Measurements from ENCODE around the gene OSBPL6. TPM values are rescaled to one million over a fixed set of nuclear protein-coding genes. Genes with fewer than 3 reads are reported as not detected.

OSBPL6 gene
- total and polyA plus RNA-seq, 10 donors = 0.13 to 2.2 (median 1.4) TPM

GRCh38 chr2:178325268-178325667 lies 131.0 kb downstream of the OSBPL6 start:
- Histone ChIP-seq H3K27ac (no peak overlapping the region), H3K36me3 (no peaks in the 10 kb centered on the region), H3K9me3 (no peaks in the 10 kb centered on the region), H3K4me3 (no peak overlapping the region), H3K4me1 (no peaks in the 10 kb centered on the region), H3K27me3 (replicated peaks in 1 of 7) (peaks cover 0 to 18% (median 0%) of the 10 kb centered on the region in 7 donors)
- DNase-seq = no peak
- intact Hi-C loops (cut with DNase I; ENCODE audit: low total_unique reads) = no loop called here
- WGBS, 5 donors = 94 to 98% (median 95%) methylated on average over 2 of the region's 2 CpGs
- TF ChIP-seq CTCF (IDR thresholded peaks at IDR 0.05 in 8 of 11, conservative IDR thresholded peaks at IDR 0.05 in 3 of 11) = no peak
- no peak for TF ChIP-seq POLR2AphosphoS5 (IDR thresholded peaks at IDR 0.05)
- no peak for TF ChIP-seq POLR2A (IDR thresholded peaks at IDR 0.05)

GRCh38 chr2:178327516-178327915 lies 133.2 kb downstream of the OSBPL6 start:
- no peaks in the 10 kb centered on the region for H3K9me3 ChIP-seq
- H3K4me1 ChIP-seq = no peaks in the 10 kb centered on the region
- H3K27me3 ChIP-seq (replicated peaks in 1 of 7) = peaks cover 0 to 18% (median 0%) of the 10 kb centered on the region in 7 donors
- no peak for TF ChIP-seq POLR2A (IDR thresholded peaks at IDR 0.05)
- TF ChIP-seq POLR2AphosphoS5 (IDR thresholded peaks at IDR 0.05) = no peak
- no peak for TF ChIP-seq CTCF (IDR thresholded peaks at IDR 0.05 in 8 of 11, conservative IDR thresholded peaks at IDR 0.05 in 3 of 11)
- intact Hi-C loops (cut with DNase I; ENCODE audit: low total_unique reads) = no loop called here
- DNase-seq = no peak
- H3K27ac ChIP-seq = no peak overlapping the region
- no peaks in the 10 kb centered on the region for H3K36me3 ChIP-seq
- 77 to 90% (median 82%) methylated on average over 4 of the region's 4 CpGs for WGBS, 5 donors
- H3K4me3 ChIP-seq = no peak overlapping the region

- no peaks in the 10 kb centered on the region for H3K36me3 ChIP-seq
- H3K4me3 ChIP-seq = no peak overlapping the region
- H3K9me3 ChIP-seq = no peaks in the 10 kb centered on the region
- TF ChIP-seq POLR2AphosphoS5 (IDR thresholded peaks at IDR 0.05) (no peak), POLR2A (IDR thresholded peaks at IDR 0.05) (no peak), CTCF (IDR thresholded peaks at IDR 0.05 in 8 of 11, conservative IDR thresholded peaks at IDR 0.05 in 3 of 11) (no peak)
- H3K4me1 ChIP-seq = no peaks in the 10 kb centered on the region
- 82 to 100% (median 86%) methylated on average over 1 of the region's 1 CpG for WGBS, 5 donors
- no peak for DNase-seq
- H3K27me3 ChIP-seq (replicated peaks in 1 of 7) = peaks cover 0 to 18% (median 0%) of the 10 kb centered on the region in 7 donors
- H3K27ac ChIP-seq = no peak overlapping the region
- intact Hi-C loops (cut with DNase I; ENCODE audit: low total_unique reads) = no loop called here
Measured at GRCh38 chr2:178328037-178328436, 133.7 kb downstream of the OSBPL6 start.

GRCh38 chr2:178330175-178331017 lies 136.1 kb downstream of the OSBPL6 start:
- TF ChIP-seq POLR2AphosphoS5 (IDR thresholded peaks at IDR 0.05) = no peak
- no peak for TF ChIP-seq CTCF (IDR thresholded peaks at IDR 0.05 in 8 of 11, conservative IDR thresholded peaks at IDR 0.05 in 3 of 11)
- TF ChIP-seq POLR2A (IDR thresholded peaks at IDR 0.05) = no peak
- Histone ChIP-seq H3K9me3 (no peaks in the 10 kb centered on the region), H3K27me3 (replicated peaks in 1 of 7) (no peaks in the 10 kb centered on the region), H3K4me3 (no peak overlapping the region), H3K36me3 (no peaks in the 10 kb centered on the region), H3K4me1 (no peaks in the 10 kb centered on the region), H3K27ac (no peak overlapping the region)
- no peak for DNase-seq
- intact Hi-C loops (cut with DNase I; ENCODE audit: low total_unique reads) = no loop called here
- 82 to 90% (median 87%) methylated on average over 8 of the region's 8 CpGs for WGBS, 5 donors
